IMR-90 (cell line): Measurements from ENCODE around the gene ZNF653. TPM values are rescaled to one million over a fixed set of nuclear protein-coding genes. Genes with fewer than 3 reads are reported as not detected.

Experiments used
- ATAC-seq: fragments of 200-7000 bp; cut with Tn5 transposase; 2 replicates; pipeline ENCODE4 v1.9.1; 2020; ENCODE audit warnings: low read depth, mild to moderate bottlenecking, moderate library complexity
- BruUV-seq: library from RNA; stranded (reverse); fragments of 400-500 nt; replicated peaks from 2 replicates; lab custom pipeline; 2021; lab: Mats Ljungman, UMichigan
- CTCF ChIA-PET: fragments of 300-600 bp; formaldehyde crosslinking; extraction: SDS; loops from one replicate; lab custom pipeline; 2021; ENCODE audit warnings: antibody characterized with exemption; lab: Yijun Ruan, JAX
- POLR2A ChIA-PET: fragments of 300-600 bp; sonication (Branson Sonifier 250); formaldehyde crosslinking; loops from one replicate; lab custom pipeline; 2022; ENCODE audit warnings: antibody characterized with exemption; ENCODE audit not compliant: unreplicated experiment; lab: Charles Lee
- DNase-seq: peaks from one replicate; pipeline ENCODE4 v3.0.0; 2013
- H2AFZ ChIP-seq: replicated peaks from 2 replicates; pipeline ENCODE3; 2013; ENCODE audit warnings: low read length, mild to moderate bottlenecking; ENCODE audit not compliant: poor library complexity
- H2AK5ac ChIP-seq: 2 replicates; pipeline ENCODE4 v1.6.1; 2013; ENCODE audit warnings: low read depth, low read length, inconsistent platforms
- H2AK9ac ChIP-seq: replicated peaks from 2 replicates; pipeline ENCODE3; 2013; ENCODE audit warnings: mild to moderate bottlenecking, low read depth, low read length, moderate library complexity; ENCODE audit not compliant: poor library complexity
- H2BK120ac ChIP-seq: 2 replicates; pipeline ENCODE4 v1.6.1; 2013; ENCODE audit warnings: low read depth, low read length, inconsistent platforms
- H2BK15ac ChIP-seq: 3 replicates; pipeline ENCODE4 v1.6.1; 2013; ENCODE audit warnings: low read depth, low read length, inconsistent platforms
- H2BK20ac ChIP-seq: 2 replicates; pipeline ENCODE4 v1.6.1; 2013; ENCODE audit warnings: low read depth, mild to moderate bottlenecking, inconsistent platforms, low read length, moderate library complexity
- H2BK5ac ChIP-seq: 2 replicates; pipeline ENCODE4 v1.6.1; 2013; ENCODE audit warnings: mild to moderate bottlenecking, low read depth, low read length, inconsistent platforms; ENCODE audit not compliant: poor library complexity, severe bottlenecking
- H3K14ac ChIP-seq: replicated peaks from 2 replicates; pipeline ENCODE4 v1.6.1; 2013; ENCODE audit warnings: low read depth, low read length, inconsistent platforms
- H3K18ac ChIP-seq: 2 replicates; pipeline ENCODE4 v1.6.1; 2013; ENCODE audit warnings: low read depth, low read length, control low read depth
- H3K23ac ChIP-seq: 2 replicates; pipeline ENCODE4 v1.6.1; 2013; ENCODE audit warnings: low read depth, low read length, inconsistent platforms
- H3K27ac ChIP-seq: 2 replicates; pipeline ENCODE4 v1.5.1; 2013; ENCODE audit warnings: mild to moderate bottlenecking, control low read depth, low read length; ENCODE audit not compliant: insufficient read depth
- H3K27me3 ChIP-seq: 2 replicates; pipeline ENCODE4 v1.6.1; 2013; ENCODE audit warnings: low read length; ENCODE audit not compliant: control insufficient read depth, insufficient read depth
- H3K36me3 ChIP-seq: 2 replicates; pipeline ENCODE4 v1.6.1; 2013; ENCODE audit warnings: low read length, mixed read lengths; ENCODE audit not compliant: control insufficient read depth, insufficient read depth
- H3K4ac ChIP-seq: 2 replicates; pipeline ENCODE4 v1.6.1; 2013; ENCODE audit warnings: low read depth, low read length, inconsistent platforms
- H3K4me1 ChIP-seq: 2 replicates; pipeline ENCODE4 v1.6.1; 2013; ENCODE audit warnings: low read length, mixed read lengths; ENCODE audit not compliant: control insufficient read depth, insufficient read depth
- H3K4me2 ChIP-seq: 2 replicates; pipeline ENCODE4 v1.6.1; 2013; ENCODE audit warnings: low read depth, mild to moderate bottlenecking, control low read depth, low read length, moderate library complexity
- H3K4me3 ChIP-seq: 2 replicates; pipeline ENCODE4 v1.5.1; 2013; ENCODE audit warnings: low read depth, mild to moderate bottlenecking, control low read depth, low read length, moderate library complexity; ENCODE audit not compliant: insufficient read depth
- H3K56ac ChIP-seq: 2 replicates; pipeline ENCODE4 v1.6.1; 2013; ENCODE audit warnings: low read length, inconsistent platforms; ENCODE audit not compliant: insufficient read depth; ENCODE audit errors: extremely low read depth
- H3K79me1 ChIP-seq, 2 experiments: 2 replicates each; pipeline ENCODE4 v1.6.1; 2013; ENCODE audit warnings: low read length in 2 of 2, inconsistent platforms in 1 of 2, low read depth in 1 of 2
- H3K9ac ChIP-seq: 2 replicates; pipeline ENCODE4 v1.6.1; 2013; ENCODE audit warnings: low read depth, low read length, control low read depth
- H3K9me1 ChIP-seq: 2 replicates; pipeline ENCODE4 v1.6.1; 2013; ENCODE audit warnings: low read length, inconsistent platforms; ENCODE audit not compliant: insufficient read depth
- H3K9me3 ChIP-seq: 2 replicates; pipeline ENCODE4 v1.6.1; 2013; ENCODE audit warnings: low read length; ENCODE audit not compliant: control insufficient read depth, insufficient read depth
- H4K20me1 ChIP-seq: 2 replicates; pipeline ENCODE4 v1.6.1; 2013; ENCODE audit warnings: low read length, inconsistent platforms; ENCODE audit not compliant: insufficient read depth
- H4K5ac ChIP-seq: 2 replicates; pipeline ENCODE4 v1.6.1; 2013; ENCODE audit warnings: mild to moderate bottlenecking, low read depth, low read length, control low read depth
- H4K8ac ChIP-seq, 2 experiments: 2 replicates each; pipeline ENCODE4 v1.6.1; 2013; ENCODE audit warnings: low read depth in 2 of 2, low read length in 2 of 2, control low read depth in 1 of 2, inconsistent platforms in 1 of 2
- H4K91ac ChIP-seq: 2 replicates; pipeline ENCODE4 v1.6.1; 2013; ENCODE audit warnings: low read depth, low read length, inconsistent platforms; ENCODE audit not compliant: insufficient read depth
- FOS ChIP-seq: fragments of 150-350 bp; IDR thresholded peaks from 2 replicates; pipeline ENCODE4 v1.6.1; 2016; ENCODE audit warnings: low read depth, low read length
- MAFK ChIP-seq: IDR thresholded peaks from 2 replicates; pipeline ENCODE4 v1.6.1; 2012; ENCODE audit warnings: low read depth, low read length, improper control_type of control experiment
- WGBS, 2 experiments: methylation state at CpG; one replicate each; pipeline versions ENCODE4 v1.1.5 to v1.1.7; 2013; ENCODE audit warnings: missing lambda C conversion rate in 2 of 2; ENCODE audit not compliant: insufficient read length in 1 of 2; ENCODE audit errors: extremely low coverage in 2 of 2; 5-methylcytosine and 5-hydroxymethylcytosine counted together
- dilution Hi-C: fragments of 300-500 bp; cut with HindIII; formaldehyde crosslinking; loops from one replicate; pipeline ENCODE4 v1.14.3; 2018; ENCODE audit warnings: low sequenced_read_pairs; ENCODE audit not compliant: unreplicated experiment
- in situ Hi-C: fragments of 300-500 bp; cut with MboI; formaldehyde crosslinking; loops from 3 replicates; pipeline ENCODE4 v1.14.3; 2019; ENCODE audit warnings: low sequenced_read_pairs, inconsistent platforms, mixed read lengths
- intact Hi-C: fragments of 100-400 bp; cut with micrococcal nuclease; formaldehyde crosslinking; loops from 2 replicates; pipeline ENCODE4 v1.10.0; 2022
- polyA plus RNA-seq, 3 experiments: library from polyadenylated mRNA; depleted of rRNA; stranded (reverse); fragments of >200 nt; gene quantifications; 2 replicates each; pipeline ENCODE4 v1.2.3, GENCODE V29; 2012; ENCODE audit warnings: low replicate concordance in 1 of 3
- total RNA-seq: library from RNA; depleted of rRNA; stranded (reverse); fragments of >200 nt; gene quantifications from 2 replicates; pipeline ENCODE4 v1.2.3, GENCODE V29; 2012

ZNF653 gene
- total and polyA plus RNA-seq, 2 of the 4 experiments (the other 2 are of a cell fraction): 3.9 to 9.0 TPM

DNA sequence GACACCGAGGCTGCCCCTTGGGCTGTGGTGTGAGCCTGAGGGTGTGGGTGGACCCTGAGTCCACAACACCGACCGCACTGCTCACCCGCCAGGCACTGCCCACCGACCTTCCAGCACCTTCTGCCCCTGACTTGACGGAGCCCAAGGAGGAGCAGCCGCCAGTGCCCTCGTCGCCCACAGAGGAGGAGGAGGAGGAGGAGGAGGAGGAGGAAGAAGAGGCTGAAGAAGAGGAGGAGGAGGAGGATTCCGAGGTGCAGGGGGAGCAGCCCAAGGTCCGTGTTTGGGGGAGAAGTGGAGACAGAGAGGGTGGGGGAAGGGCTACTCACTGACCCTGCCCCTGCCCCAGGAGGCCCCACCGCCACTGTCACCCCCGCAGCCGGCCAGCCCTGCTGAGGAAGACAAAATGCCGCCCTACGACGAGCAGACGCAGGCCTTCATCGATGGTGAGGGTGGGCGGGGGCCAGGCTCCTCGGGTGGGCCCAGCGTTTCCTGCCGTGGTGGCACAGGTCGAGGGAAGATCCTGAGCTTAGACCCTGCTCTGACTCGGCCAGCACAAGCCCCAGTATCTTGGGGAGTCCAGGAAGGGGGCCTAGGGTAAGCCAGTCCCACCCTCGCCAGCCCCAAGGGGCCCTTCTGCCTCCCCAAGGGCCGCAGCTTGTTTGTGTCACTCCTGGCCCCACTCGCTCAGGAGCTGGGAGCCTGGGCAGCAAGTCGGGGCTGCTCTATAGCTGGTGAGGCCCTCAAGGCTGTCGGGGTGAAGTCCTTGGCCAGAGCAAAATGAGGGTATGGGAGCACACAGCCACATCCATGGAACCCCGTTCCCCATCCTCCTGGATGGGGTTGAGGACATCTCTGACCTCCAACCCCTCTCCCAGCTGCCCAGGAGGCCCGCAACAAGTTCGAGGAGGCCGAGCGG is 58.0 kb downstream of the ZNF653 start:
- no peak overlapping the region for H3K4ac ChIP-seq
- H3K4me1 ChIP-seq: no peaks in the 10 kb centered on the region; the same call in 1 of the 2 replicates
- no peak overlapping the region for H4K5ac ChIP-seq
- dilution Hi-C loops (no loop called here), in situ Hi-C loops (no loop called here), intact Hi-C loops (no loop called here)
- H3K79me1 ChIP-seq: peaks cover 0 to 7% of the 10 kb centered on the region in 2 experiments; a peak in 1 of 4 replicates
- no peaks in the 10 kb centered on the region for H3K27me3 ChIP-seq
- no peak overlapping the region for H3K4me3 ChIP-seq
- BruUV-seq: no TSS peak
- no peak overlapping the region for H3K56ac ChIP-seq
- H2AK5ac ChIP-seq: no peak overlapping the region
- no peak overlapping the region for H2BK15ac ChIP-seq
- no peak for ATAC-seq
- H3K4me2 ChIP-seq: no peak overlapping the region
- H2AK9ac ChIP-seq: peak overlapping the region; percentile 42
- H2AFZ ChIP-seq: no peak overlapping the region
- no peak overlapping the region for H4K8ac ChIP-seq
- H3K23ac ChIP-seq: no peak overlapping the region
- no peak overlapping the region for H4K91ac ChIP-seq
- H3K9me1 ChIP-seq: no peaks in the 10 kb centered on the region
- peaks cover 4% of the 10 kb centered on the region; the same call in 1 of the 2 replicates for H4K20me1 ChIP-seq
- H3K27ac ChIP-seq: no peak overlapping the region
- DNase-seq: no peak
- no peak overlapping the region for H2BK20ac ChIP-seq
- POLR2A ChIA-PET: no interaction called here
- TF ChIP-seq MAFK: no peak
- TF ChIP-seq FOS: no peak
- CTCF ChIA-PET: no interaction called here
- WGBS, 2 experiments: 86% methylated on average over 15 of the region's 35 CpGs; no CpG with 5 or more reads in 1 of the 2 experiments
- peaks cover 51% of the 10 kb centered on the region for H3K36me3 ChIP-seq
- no peak overlapping the region for H3K14ac ChIP-seq
- no peaks in the 10 kb centered on the region for H3K9me3 ChIP-seq
- no peak overlapping the region for H3K18ac ChIP-seq
- H2BK120ac ChIP-seq: no peak overlapping the region
- no peak overlapping the region for H2BK5ac ChIP-seq
- H3K9ac ChIP-seq: no peak overlapping the region
